ENCODE data around the gene GLB1L.

- TF ChIP-seq CTCF (IDR thresholded peaks at IDR 0.05): no peak
- TF ChIP-seq POLR2A (IDR thresholded peaks at IDR 0.05): no peak
These were observed 21.0 kb upstream of the GLB1L start for GRCh38 chr2:219266232-219266631.

Measured in right lobe of liver (tissue), 4 donors.